Small intestine (tissue), 7 donors: ENCODE data around the gene CALML5. TPM values are rescaled to one million over a fixed set of nuclear protein-coding genes. Genes with fewer than 3 reads are reported as not detected.

Experiments
- DNase-seq, 2 donors: peaks; one replicate each; pipeline versions ENCODE4 v3.0.0 to v3.0.0-alpha.2; 2013
- FAIRE-seq: peaks from 2 replicates; lab custom pipeline; 2012; peaks lifted over from hg19 to GRCh38; lab: Jason Lieb, UNC
- H3K27ac ChIP-seq, 3 donors: one replicate each; pipeline ENCODE4 v1.5.1; 2013; ENCODE audit warnings: low read length in 2 of 3, mild to moderate bottlenecking in 2 of 3, control low read depth in 1 of 3, inconsistent platforms in 1 of 3, low read depth in 1 of 3, moderate library complexity in 1 of 3
- H3K27me3 ChIP-seq, 3 donors: one replicate each; pipeline ENCODE4 v1.6.1; 2013; ENCODE audit warnings: low read length in 3 of 3, inconsistent platforms in 1 of 3; ENCODE audit not compliant: control insufficient read depth in 3 of 3, insufficient read depth in 3 of 3
- H3K36me3 ChIP-seq, 3 donors: one replicate each; pipeline ENCODE4 v1.6.1; 2013; ENCODE audit warnings: low read length in 3 of 3, inconsistent platforms in 1 of 3, low read depth in 1 of 3, mild to moderate bottlenecking in 1 of 3, moderate library complexity in 1 of 3; ENCODE audit not compliant: control insufficient read depth in 3 of 3, insufficient read depth in 2 of 3
- H3K4me1 ChIP-seq, 3 donors: one replicate each; pipeline ENCODE4 v1.6.1; 2013; ENCODE audit warnings: low read length in 2 of 3, inconsistent platforms in 1 of 3, low read depth in 1 of 3, mild to moderate bottlenecking in 1 of 3, moderate library complexity in 1 of 3; ENCODE audit not compliant: control insufficient read depth in 3 of 3, insufficient read depth in 2 of 3
- H3K4me3 ChIP-seq, 3 donors: one replicate each; pipeline ENCODE4 v1.5.1; 2013; ENCODE audit warnings: low read length in 3 of 3, control low read depth in 1 of 3, inconsistent platforms in 1 of 3, low read depth in 1 of 3, mild to moderate bottlenecking in 1 of 3, moderate library complexity in 1 of 3
- H3K9me3 ChIP-seq, 2 donors: one replicate each; pipeline ENCODE4 v1.6.1; 2013; ENCODE audit warnings: low read depth in 1 of 2, low read length in 1 of 2; ENCODE audit not compliant: control insufficient read depth in 2 of 2, insufficient read depth in 1 of 2
- WGBS, 3 donors: extraction: QIAGEN DNeasy Blood & Tissue Kit; methylation state at CpG; one replicate each; pipeline ENCODE4 v1.1.7; 2013; 5-methylcytosine and 5-hydroxymethylcytosine counted together
- polyA plus RNA-seq, 4 donors: library from polyadenylated mRNA; stranded (reverse) in 3 of 4; unstranded in 1 of 4; fragments of 200-250 nt in 3 of 4; fragments of 120-200 nt in 1 of 4; gene quantifications; one replicate each; pipeline versions ENCODE4 v1.2.1 to v1.2.3, GENCODE V29; 2013
- donor health status: healthy with polysubstance abuse.
- donor health status: control.
- donor health status: control.
- donor health status: Bipolar disorder and iron deficiency.
- donor health status: healthy.

Gene CALML5
- polyA plus RNA-seq, 4 donors = not detected

DNA sequence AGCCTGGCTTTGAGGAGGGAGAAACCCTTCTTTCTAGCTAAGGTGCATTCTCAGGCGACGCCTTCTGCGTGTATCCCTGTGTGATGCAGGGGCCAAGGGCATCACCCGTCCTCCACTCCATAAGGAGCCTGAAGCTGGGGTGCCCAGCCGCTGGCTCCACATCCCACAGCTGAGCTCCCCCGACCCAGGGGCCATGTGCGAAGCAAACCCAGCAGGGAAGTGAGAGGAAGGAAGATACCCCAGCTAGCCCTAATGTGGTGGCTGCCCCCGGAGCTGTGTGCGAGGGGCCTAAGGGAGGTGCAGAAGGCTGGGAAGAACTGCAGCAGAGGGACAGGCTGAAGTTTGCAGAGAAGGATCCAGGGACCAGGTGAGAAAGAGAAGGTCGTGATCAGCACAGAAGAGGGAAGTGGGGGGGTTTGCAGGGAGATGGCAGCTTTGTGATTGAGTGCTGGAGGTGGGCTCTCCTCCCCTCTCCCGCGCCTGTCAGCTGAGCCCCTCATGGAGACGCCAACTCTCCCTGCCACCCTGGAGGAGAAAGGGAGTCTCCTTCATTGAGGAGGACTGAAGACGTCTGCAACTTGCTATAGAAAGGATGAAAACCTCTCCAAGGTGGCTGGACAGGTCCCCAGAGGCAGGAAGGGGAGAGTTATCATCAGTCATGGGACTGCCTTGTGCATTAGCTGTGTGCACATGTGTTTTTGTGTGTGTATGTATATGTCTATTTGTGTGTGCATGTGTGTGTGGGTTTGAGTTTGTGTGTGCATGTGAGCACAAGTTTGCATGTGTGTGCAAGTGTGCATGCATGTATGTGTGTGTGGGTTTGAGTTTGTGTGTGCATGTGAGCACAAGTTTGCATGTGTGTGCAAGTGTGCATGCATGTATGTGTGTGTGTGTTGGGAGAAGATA is 3.5 kb upstream of the CALML5 start:
- 73 to 84% (median 82%) methylated on average over 12 to 14 of the region's 14 CpGs for WGBS, 3 donors
- H3K36me3 ChIP-seq = no peaks in the 10 kb centered on the region
- FAIRE-seq = no peak
- H3K27me3 ChIP-seq = no peaks in the 10 kb centered on the region
- H3K4me3 ChIP-seq = no peak overlapping the region
- H3K9me3 ChIP-seq = no peaks in the 10 kb centered on the region
- DNase-seq = no peak
- H3K4me1 ChIP-seq = peaks cover 0 to 31% (median 6%) of the 10 kb centered on the region in 3 donors
- no peak overlapping the region for H3K27ac ChIP-seq

DNA sequence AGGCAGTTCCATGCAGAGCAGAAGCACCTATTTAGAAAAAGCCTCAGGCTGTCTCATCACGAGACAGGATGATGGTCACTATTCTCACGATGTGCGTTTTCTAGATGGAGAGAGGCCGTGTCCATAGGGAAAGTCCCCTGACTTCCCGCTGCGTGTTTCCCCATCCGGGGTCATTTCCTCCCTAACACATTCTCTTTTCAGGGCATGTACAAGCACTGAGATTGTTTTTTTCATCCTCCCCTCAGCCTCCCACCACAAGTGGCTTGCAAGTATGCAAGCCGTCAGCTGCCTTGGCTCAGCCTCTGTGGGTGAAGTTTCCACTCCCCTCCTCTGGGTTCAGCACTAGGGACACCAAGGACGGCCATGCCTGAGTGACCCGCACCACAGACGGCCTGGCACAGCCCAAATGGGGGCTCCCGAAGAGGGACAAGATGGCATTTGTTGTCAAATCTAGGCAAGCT is 2.7 kb upstream of the CALML5 start:
- H3K36me3 ChIP-seq = no peaks in the 10 kb centered on the region
- H3K4me3 ChIP-seq = no peak overlapping the region
- 69 to 79% (median 77%) methylated on average over 12 of the region's 12 CpGs for WGBS, 3 donors
- no peak for FAIRE-seq
- H3K9me3 ChIP-seq = no peaks in the 10 kb centered on the region
- no peaks in the 10 kb centered on the region for H3K27me3 ChIP-seq
- peaks cover 0 to 31% (median 6%) of the 10 kb centered on the region in 3 donors for H3K4me1 ChIP-seq
- DNase-seq = no peak
- H3K27ac ChIP-seq = no peak overlapping the region

DNA sequence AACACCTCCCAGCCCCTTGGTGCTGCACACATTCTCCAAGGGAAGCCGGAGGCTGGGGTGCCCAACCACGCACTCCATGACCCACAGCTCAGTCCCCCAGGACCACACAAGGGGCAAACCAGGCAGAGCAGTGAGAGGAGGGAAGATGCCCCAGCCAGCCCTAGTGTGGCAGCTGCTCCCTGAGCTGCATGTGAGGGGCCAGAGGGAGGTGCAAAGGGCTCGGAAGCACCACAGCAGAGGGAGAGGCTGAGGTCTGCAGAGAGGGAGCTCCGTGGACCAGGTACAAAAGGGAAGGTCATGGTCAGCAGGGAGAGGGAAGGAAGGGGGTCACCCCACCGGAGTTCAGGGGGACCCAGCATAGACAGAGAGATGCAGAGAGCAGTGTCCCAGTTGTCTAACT is 1.5 kb upstream of the CALML5 start:
- Histone ChIP-seq H3K4me1 (peaks cover 0 to 35% (median 6%) of the 10 kb centered on the region in 3 donors), H3K36me3 (no peaks in the 10 kb centered on the region), H3K27ac (no peak overlapping the region), H3K27me3 (no peaks in the 10 kb centered on the region), H3K4me3 (no peak overlapping the region), H3K9me3 (no peaks in the 10 kb centered on the region)
- DNase-seq (no peak), FAIRE-seq (no peak)
- WGBS, 3 donors = 46 to 74% (median 49%) methylated on average over 5 of the region's 5 CpGs

DNA sequence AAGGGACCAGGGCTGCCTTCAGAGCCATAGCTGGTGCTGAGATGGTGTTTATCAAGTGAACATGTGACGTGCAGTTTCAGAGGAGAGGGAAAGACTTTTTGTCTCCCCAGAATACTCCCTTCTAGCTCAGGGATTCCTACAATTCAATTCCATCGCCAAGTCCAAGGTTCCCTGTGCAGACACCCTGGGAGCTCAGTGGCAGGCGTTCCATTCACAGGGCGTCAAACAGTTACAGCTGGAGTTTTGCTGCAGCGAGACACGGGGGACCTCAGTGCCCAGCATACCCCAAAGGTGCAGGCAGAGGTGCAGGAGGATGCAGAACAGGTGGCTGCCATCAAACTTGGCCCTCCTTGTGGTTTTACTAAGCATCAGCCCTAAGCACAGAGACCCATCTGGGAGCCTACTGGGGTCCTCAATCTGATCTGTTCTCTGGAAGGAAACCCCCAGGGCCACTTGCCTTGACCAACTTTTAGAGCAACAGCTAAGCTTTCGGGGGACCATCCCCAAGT is 846 bp upstream of the CALML5 start:
- Histone ChIP-seq H3K36me3 (no peaks in the 10 kb centered on the region), H3K27ac (no peak overlapping the region), H3K27me3 (no peaks in the 10 kb centered on the region), H3K4me3 (no peak overlapping the region), H3K4me1 (peaks cover 0 to 35% (median 6%) of the 10 kb centered on the region in 3 donors), H3K9me3 (no peaks in the 10 kb centered on the region)
- FAIRE-seq (no peak), DNase-seq (peak in 1 of 2 donors; percentile 46)
- 42 to 76% (median 54%) methylated on average over 7 of the region's 7 CpGs for WGBS, 3 donors

DNA sequence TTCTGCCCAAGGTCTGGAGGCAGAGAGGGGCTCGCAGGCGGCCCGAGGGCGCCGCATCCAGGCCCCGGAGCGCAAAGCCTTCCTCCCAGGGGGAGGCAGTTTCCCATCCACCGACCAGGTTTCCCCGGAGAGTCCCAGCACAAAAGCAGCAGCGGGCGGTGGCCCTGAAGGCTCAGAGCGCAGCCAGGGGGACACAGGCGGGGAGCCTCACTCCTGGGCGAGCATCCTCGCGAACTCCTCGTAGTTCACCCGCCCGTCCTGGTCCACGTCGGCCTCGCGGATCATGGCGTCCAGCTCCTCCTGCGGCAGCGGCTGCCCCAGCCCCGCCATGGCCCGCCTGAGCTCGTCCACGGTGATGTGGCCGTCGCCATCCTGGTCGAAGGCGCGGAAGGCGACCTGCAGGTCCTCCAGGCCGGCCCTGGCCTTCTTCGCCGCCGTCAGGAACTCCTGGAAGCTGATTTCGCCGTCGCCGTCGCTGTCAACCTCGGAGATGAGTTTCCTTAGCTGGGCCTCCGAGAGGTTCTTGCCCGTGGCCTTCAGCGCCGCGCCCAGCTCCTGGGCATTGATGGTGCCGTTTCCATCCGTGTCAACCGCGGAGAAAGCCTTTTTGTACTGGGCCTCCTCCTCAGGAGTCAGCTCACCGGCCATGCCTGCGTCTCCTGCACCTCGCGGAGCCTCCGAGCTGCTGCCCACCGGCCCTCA is 428 bp downstream of the CALML5 start:
- WGBS, 3 donors = 91 to 94% (median 94%) methylated on average over 50 to 61 of the region's 61 CpGs
- DNase-seq (no peak), FAIRE-seq (no peak)
- H3K4me1 ChIP-seq = peaks cover 0 to 28% (median 3%) of the 10 kb centered on the region in 3 donors
- H3K27me3 ChIP-seq = no peaks in the 10 kb centered on the region
- no peak overlapping the region for H3K27ac ChIP-seq
- no peak overlapping the region for H3K4me3 ChIP-seq
- H3K9me3 ChIP-seq = no peaks in the 10 kb centered on the region
- no peaks in the 10 kb centered on the region for H3K36me3 ChIP-seq

DNA sequence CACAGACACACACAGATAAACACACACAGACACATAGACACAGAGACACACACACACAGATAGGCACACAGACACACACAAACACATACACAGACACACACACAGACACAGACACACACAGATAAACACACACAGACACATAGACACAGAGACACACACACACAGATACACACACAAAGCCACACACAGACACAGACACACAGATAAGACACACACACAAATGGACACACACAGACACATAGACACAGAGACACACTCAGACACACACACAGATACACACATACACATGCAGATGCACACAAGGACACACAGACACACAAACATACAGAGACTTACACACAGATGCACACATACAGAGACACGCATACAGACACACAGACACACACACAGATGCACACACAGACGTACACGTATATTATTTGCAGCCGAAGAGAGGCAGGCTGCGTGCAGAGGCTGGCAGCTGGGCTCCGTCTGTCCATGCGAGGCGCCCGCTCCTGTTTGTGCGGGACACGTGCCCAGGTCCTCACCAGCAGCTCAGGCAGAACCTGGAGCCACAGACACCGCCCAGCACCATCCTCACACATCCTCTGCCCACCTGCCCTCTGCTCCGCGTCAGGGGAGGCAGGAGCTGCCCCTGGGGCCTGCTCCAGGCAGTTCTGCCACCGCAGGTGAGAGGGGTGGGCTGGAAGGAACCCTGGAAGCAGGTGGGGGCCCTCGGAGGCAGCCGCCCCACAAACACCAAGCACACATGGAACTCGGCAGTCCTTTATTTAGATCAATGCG is 1.2 kb downstream of the CALML5 start:
- DNase-seq (no peak), FAIRE-seq (no peak)
- no peak overlapping the region for H3K4me3 ChIP-seq
- H3K9me3 ChIP-seq = no peaks in the 10 kb centered on the region
- H3K27me3 ChIP-seq = no peaks in the 10 kb centered on the region
- H3K36me3 ChIP-seq = no peaks in the 10 kb centered on the region
- WGBS, 3 donors = 90 to 94% (median 90%) methylated on average over 19 of the region's 19 CpGs
- H3K27ac ChIP-seq = no peak overlapping the region
- peaks cover 0 to 25% (median 0%) of the 10 kb centered on the region in 3 donors for H3K4me1 ChIP-seq

DNA sequence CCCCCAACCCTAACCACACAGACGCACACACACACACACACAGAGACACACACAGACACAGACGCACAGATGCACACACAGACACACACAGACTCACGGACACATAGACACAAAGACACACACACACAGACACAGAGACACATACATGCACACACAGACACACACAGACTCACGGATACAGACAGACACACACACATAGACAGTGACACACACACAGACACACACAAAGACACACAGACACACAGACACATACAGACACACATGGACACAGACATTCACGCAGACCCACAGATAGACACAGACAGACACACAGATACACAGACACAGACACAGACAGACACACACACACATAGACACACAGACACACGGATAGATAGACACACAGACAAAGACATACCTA is 2.1 kb downstream of the CALML5 start:
- no peaks in the 10 kb centered on the region for H3K27me3 ChIP-seq
- no peak overlapping the region for H3K27ac ChIP-seq
- 91 to 96% (median 92%) methylated on average over 6 of the region's 6 CpGs for WGBS, 3 donors
- H3K9me3 ChIP-seq = peaks cover 0 to 5% of the 10 kb centered on the region in 2 donors
- no peak overlapping the region for H3K4me3 ChIP-seq
- DNase-seq (no peak), FAIRE-seq (no peak)
- H3K4me1 ChIP-seq = peaks cover 0 to 16% (median 0%) of the 10 kb centered on the region in 3 donors
- H3K36me3 ChIP-seq = no peaks in the 10 kb centered on the region
